Testis (tissue), 3 donors: ENCODE data around the gene ACKR1. TPM values are rescaled to one million over a fixed set of nuclear protein-coding genes. Genes with fewer than 3 reads are reported as not detected.

Experiments used
- DNase-seq: peaks from one replicate; pipeline ENCODE4 v3.0.0-alpha.2; 2019
- H3K27ac ChIP-seq, 2 donors: fragments of 200-600 bp; sonication (generic); one replicate each; pipeline ENCODE4 v1.5.1; 2019
- H3K27me3 ChIP-seq: fragments of 200-600 bp; sonication (generic); one replicate; pipeline ENCODE4 v1.5.1; 2019
- H3K36me3 ChIP-seq: fragments of 200-600 bp; sonication (generic); one replicate; pipeline ENCODE4 v1.5.1; 2017; ENCODE audit warnings: low read depth; ENCODE audit errors: missing control alignments
- H3K4me1 ChIP-seq: fragments of 200-600 bp; sonication (generic); one replicate; pipeline ENCODE4 v1.5.1; 2019
- H3K4me3 ChIP-seq, 2 donors: fragments of 200-600 bp; sonication (generic); one replicate each; pipeline ENCODE4 v1.5.1; 2017 to 2019
- H3K9me3 ChIP-seq: fragments of 200-600 bp; sonication (generic); one replicate; pipeline ENCODE4 v1.5.1; 2017
- CTCF ChIP-seq, 3 experiments: fragments of 450-650 bp in 2 of 3; fragments of 200-600 bp in 1 of 3; sonication (generic) in 1 of 3; IDR thresholded peaks; one replicate each; pipeline ENCODE4 v1.5.1; 2016 to 2019; ENCODE audit warnings: antibody characterized with exemption in 3 of 3, mild to moderate bottlenecking in 2 of 3, moderate library complexity in 1 of 3
- POLR2A ChIP-seq: fragments of 450-650 bp; IDR thresholded peaks from one replicate; pipeline ENCODE4 v1.6.1; 2017; ENCODE audit warnings: antibody characterized with exemption, mild to moderate bottlenecking, moderate library complexity
- WGBS, 2 donors: methylation state at CpG; one replicate each; pipeline ENCODE4 v1.1.5; 2018; 5-methylcytosine and 5-hydroxymethylcytosine counted together
- intact Hi-C: fragments of 100-400 bp; cut with DNase I; formaldehyde crosslinking; loops from one replicate; pipeline ENCODE4 v1.15.1; 2023; ENCODE audit warnings: low total_unique reads
- polyA plus RNA-seq: library from polyadenylated mRNA; stranded (reverse); fragments of 350-450 nt; fragmentation: Illumina TruSeq; extraction: RNeasy Lipid Tissue Mini Kit (QIAGEN cat#74804); gene quantifications from one replicate; pipeline ENCODE4 v1.2.3, GENCODE V29; 2014; ENCODE audit warnings: low read depth, low replicate concordance; ENCODE audit not compliant: insufficient read depth
- total RNA-seq, 2 donors: library from RNA; depleted of rRNA; stranded (reverse); fragments of >200 nt; gene quantifications; one replicate each; pipeline ENCODE4 v1.2.3, GENCODE V29; 2016

The ACKR1 gene
- total and polyA plus RNA-seq, 3 donors from 2014 or later = 14.9 to 26.9 (median 16.6) TPM

- Histone ChIP-seq H3K4me1 (peaks cover 12% of the 10 kb centered on the region), H3K36me3 (no peaks in the 10 kb centered on the region), H3K27ac (no peak within 1 kb of the TSS), H3K27me3 (peaks cover 6% of the 10 kb centered on the region), H3K4me3 (peak within 1 kb of the TSS; percentile 45 to 49), H3K9me3 (no peaks in the 10 kb centered on the region)
- peak; percentile 31 for DNase-seq
- TF ChIP-seq POLR2A = no peak
- TF ChIP-seq CTCF (IDR thresholded peaks at IDR 0.05) = no peak
- intact Hi-C loops = no loop called here
- WGBS, 2 donors = 3 to 10% methylated on average over 3 to 17 of the region's 29 CpGs
Observed at GRCh38 chr1:159171254-159171687, 33.4 kb upstream of the ACKR1 start, which contains the start of gene CADM3. Gene CADM3, plus strand, starts transcription at chr1:159171615. Its CDS starts 151 bp downstream, at chr1:159171766.

- TF ChIP-seq CTCF (IDR thresholded peaks at IDR 0.05) (no peak), POLR2A (no peak)
- no peak overlapping the region for H3K27ac ChIP-seq
- intact Hi-C loops = no loop called here
- H3K4me1 ChIP-seq = peaks cover 12% of the 10 kb centered on the region
- H3K36me3 ChIP-seq = no peaks in the 10 kb centered on the region
- H3K4me3 ChIP-seq = peak overlapping the region; percentile 45 to 49
- H3K27me3 ChIP-seq = peaks cover 6% of the 10 kb centered on the region
- no peaks in the 10 kb centered on the region for H3K9me3 ChIP-seq
- peak; percentile 19 for DNase-seq
- WGBS, 2 donors = 0% methylated on average over 21 to 48 of the region's 49 CpGs
Observed at GRCh38 chr1:159171688-159172501, 32.8 kb upstream of the ACKR1 start.

GRCh38 chr1:159172614-159173291 lies 31.9 kb upstream of the ACKR1 start:
- Histone ChIP-seq H3K9me3 (no peaks in the 10 kb centered on the region), H3K4me3 (peak overlapping the region in 1 of 2 donors; percentile 49), H3K27ac (no peak overlapping the region), H3K27me3 (peaks cover 6% of the 10 kb centered on the region), H3K4me1 (peaks cover 12% of the 10 kb centered on the region), H3K36me3 (no peaks in the 10 kb centered on the region)
- WGBS, 2 donors = 1 to 6% methylated on average over 17 of the region's 17 CpGs
- TF ChIP-seq POLR2A (no peak), CTCF (IDR thresholded peaks at IDR 0.05) (no peak)
- intact Hi-C loops = no loop called here
- no peak for DNase-seq

- no peaks in the 10 kb centered on the region for H3K36me3 ChIP-seq
- H3K27me3 ChIP-seq = peaks cover 6% of the 10 kb centered on the region
- WGBS, 2 donors = 23 to 37% methylated on average over 7 of the region's 7 CpGs
- no peak overlapping the region for H3K27ac ChIP-seq
- H3K4me3 ChIP-seq = no peak overlapping the region
- intact Hi-C loops = no loop called here
- TF ChIP-seq CTCF (IDR thresholded peaks at IDR 0.05) = no peak
- TF ChIP-seq POLR2A = no peak
- no peak for DNase-seq
- peaks cover 12% of the 10 kb centered on the region for H3K4me1 ChIP-seq
- H3K9me3 ChIP-seq = no peaks in the 10 kb centered on the region
Observed at GRCh38 chr1:159173320-159173719, 31.4 kb upstream of the ACKR1 start.
